Uterus (tissue), 4 donors: ENCODE results near the gene STOX1. TPM values are rescaled to one million over a fixed set of nuclear protein-coding genes. Genes with fewer than 3 reads are reported as not detected.
"Not testable (repeated sequence)": the region's sequence is repeated elsewhere in the genome, so short reads cannot be mapped to it uniquely, and the experiment has no call there.

ENCODE experiments used
- DNase-seq, 2 donors: peaks; one replicate each; pipeline ENCODE4 v3.0.0-alpha.2; 2019 to 2020
- H3K27ac ChIP-seq, 2 donors: fragments of 200-600 bp; sonication (generic); 1 replicate in 1 of 2; 2 replicates in 1 of 2; pipeline ENCODE4 v1.5.1; 2016 to 2018
- H3K27me3 ChIP-seq, 2 donors: fragments of 200-600 bp; sonication (generic); one replicate each; pipeline ENCODE4 v1.5.1; 2018 to 2019; ENCODE audit warnings: control low read depth in 1 of 2
- H3K36me3 ChIP-seq, 2 donors: fragments of 200-600 bp; sonication (generic); one replicate each; pipeline ENCODE4 v1.5.1; 2019; ENCODE audit warnings: control low read depth in 1 of 2
- H3K4me1 ChIP-seq, 2 donors: fragments of 200-600 bp; sonication (generic); one replicate each; pipeline ENCODE4 v1.5.1; 2018 to 2019; ENCODE audit warnings: control low read depth in 1 of 2
- H3K4me3 ChIP-seq, 2 donors: fragments of 200-600 bp; sonication (generic); 1 replicate in 1 of 2; 2 replicates in 1 of 2; pipeline ENCODE4 v1.5.1; 2018 to 2019; ENCODE audit warnings: mild to moderate bottlenecking in 1 of 2
- H3K9me3 ChIP-seq, 2 donors: fragments of 200-600 bp; sonication (generic); one replicate each; pipeline ENCODE4 v1.5.1; 2019; ENCODE audit warnings: control low read depth in 1 of 2
- CTCF ChIP-seq, 4 experiments: fragments of 200-600 bp in 2 of 4; fragments of 450-650 bp in 2 of 4; sonication (generic) in 2 of 4; IDR thresholded peaks; one replicate each; pipeline ENCODE4 v1.5.1; 2016 to 2019; ENCODE audit warnings: antibody characterized with exemption in 4 of 4, mild to moderate bottlenecking in 2 of 4, moderate library complexity in 1 of 4
- POLR2A ChIP-seq, 2 donors: fragments of 450-650 bp; IDR thresholded peaks; one replicate each; pipeline ENCODE4 v1.6.1; 2016; ENCODE audit warnings: antibody characterized with exemption in 2 of 2, mild to moderate bottlenecking in 1 of 2, moderate library complexity in 1 of 2
- intact Hi-C: fragments of 100-400 bp; cut with DNase I; formaldehyde crosslinking; loops from one replicate; pipeline ENCODE4 v1.15.1; 2023; ENCODE audit warnings: low total_unique reads
- total RNA-seq, 4 donors: library from RNA; depleted of rRNA in 3 of 4; stranded (reverse); fragments of >200 nt in 3 of 4; gene quantifications; one replicate each; pipeline versions ENCODE4 v1.1.0 to v1.2.4, GENCODE V29; 2014 to 2023
- donor health status: DM: yes; HTN: yes; CAD: no.

The STOX1 gene
- total RNA-seq, 4 donors from 2014 or later: 0.51 to 7.7 (median 4.2) TPM; not detected in 1

- no peak overlapping the region for H3K4me3 ChIP-seq
- H3K27me3 ChIP-seq: no peaks in the 10 kb centered on the region
- H3K4me1 ChIP-seq: no peaks in the 10 kb centered on the region
- no peak for DNase-seq
- H3K27ac ChIP-seq: no peak overlapping the region
- intact Hi-C loops: no loop called here
- no peaks in the 10 kb centered on the region for H3K36me3 ChIP-seq
- H3K9me3 ChIP-seq: no peaks in the 10 kb centered on the region
- TF ChIP-seq CTCF (IDR thresholded peaks at IDR 0.05) (no peak), POLR2A (IDR thresholded peaks at IDR 0.05) (no peak)
Measured at GRCh38 chr10:68804692-68805091, 22.6 kb upstream of the STOX1 start.

- H3K36me3 ChIP-seq, H3K27me3 ChIP-seq, H3K9me3 ChIP-seq, DNase-seq, H3K27ac ChIP-seq, H3K4me3 ChIP-seq, intact Hi-C loops, H3K4me1 ChIP-seq: not testable (repeated sequence)
Measured at GRCh38 chr10:68810830-68811229, 16.5 kb upstream of the STOX1 start.

GRCh38 chr10:68811314-68812009 is 15.9 kb upstream of the STOX1 start:
- intact Hi-C loops: no loop called here
- no peak overlapping the region for H3K4me3 ChIP-seq
- no peaks in the 10 kb centered on the region for H3K4me1 ChIP-seq
- no peak for TF ChIP-seq CTCF (IDR thresholded peaks at IDR 0.05)
- no peaks in the 10 kb centered on the region for H3K36me3 ChIP-seq
- H3K27me3 ChIP-seq: no peaks in the 10 kb centered on the region
- no peaks in the 10 kb centered on the region for H3K9me3 ChIP-seq
- DNase-seq: no peak
- H3K27ac ChIP-seq: no peak overlapping the region

GRCh38 chr10:68812420-68812819 is 14.9 kb upstream of the STOX1 start:
- Histone ChIP-seq H3K4me1 (no peaks in the 10 kb centered on the region), H3K4me3 (no peak overlapping the region), H3K27me3 (no peaks in the 10 kb centered on the region), H3K9me3 (no peaks in the 10 kb centered on the region), H3K27ac (no peak overlapping the region), H3K36me3 (no peaks in the 10 kb centered on the region)
- intact Hi-C loops: no loop called here
- DNase-seq: no peak
- no peak for TF ChIP-seq POLR2A (IDR thresholded peaks at IDR 0.05)
- no peak for TF ChIP-seq CTCF (IDR thresholded peaks at IDR 0.05)

- Histone ChIP-seq H3K4me1 (no peaks in the 10 kb centered on the region), H3K9me3 (no peaks in the 10 kb centered on the region), H3K4me3 (no peak overlapping the region), H3K27ac (no peak overlapping the region), H3K27me3 (no peaks in the 10 kb centered on the region), H3K36me3 (no peaks in the 10 kb centered on the region)
- intact Hi-C loops: no loop called here
- no peak for TF ChIP-seq CTCF (IDR thresholded peaks at IDR 0.05)
- TF ChIP-seq POLR2A (IDR thresholded peaks at IDR 0.05): no peak
- DNase-seq: no peak
Measured at GRCh38 chr10:68813559-68813958, 13.8 kb upstream of the STOX1 start.
